ENCODE results near the gene NOTCH2NLA.
"Not testable (repeated sequence)": the region's sequence is repeated elsewhere in the genome, so short reads cannot be mapped to it uniquely, and the experiment has no call there.

The NOTCH2NLA gene

DNA sequence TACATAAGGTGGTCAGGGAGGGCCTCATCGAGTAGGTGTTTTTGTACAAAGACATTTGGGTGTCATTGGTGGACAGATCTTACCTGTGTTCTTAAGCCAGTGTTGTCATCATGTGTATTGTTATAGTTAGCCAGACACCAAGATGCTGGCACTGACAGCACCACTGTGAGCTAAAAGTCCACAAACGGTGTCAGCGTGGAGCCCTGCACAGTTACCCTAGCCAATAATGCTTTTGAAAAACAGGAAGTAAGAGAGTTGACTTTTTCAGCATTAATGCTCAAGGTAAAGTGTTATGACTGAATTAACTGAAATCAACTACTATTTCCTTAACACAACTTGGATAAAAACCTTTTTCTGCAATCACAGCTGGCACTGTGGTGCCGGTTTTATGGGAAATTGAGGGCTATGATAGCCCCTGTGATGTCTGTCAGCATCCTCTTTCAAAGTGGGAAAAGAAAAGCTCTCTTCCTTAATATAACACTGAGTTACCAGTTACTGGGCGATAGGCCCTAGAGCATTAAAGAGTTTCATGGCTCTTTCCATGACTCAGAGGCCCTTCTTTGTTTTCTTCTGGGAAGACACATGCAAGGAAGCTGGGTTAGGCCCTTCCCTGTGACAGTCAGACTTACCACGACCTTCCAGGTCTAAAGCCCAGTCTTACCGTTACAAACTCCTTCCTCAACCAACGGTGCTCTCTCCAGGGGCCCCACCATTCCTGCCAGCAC lies 31.3 kb upstream of the NOTCH2NLA start:
- H3K9me3 ChIP-seq (ENCODE audit: control insufficient read depth in 1 of 2, low read length in 2 of 2); H3K4me1 ChIP-seq (ENCODE audit: control insufficient read depth in 1 of 2, insufficient read depth in 2 of 2, low read length in 2 of 2); H3K4me3 ChIP-seq (ENCODE audit: low read depth in 1 of 2, low read length in 2 of 2); H3K27me3 ChIP-seq (ENCODE audit: control insufficient read depth in 1 of 2, insufficient read depth in 2 of 2, low read length in 2 of 2); H3K27ac ChIP-seq (ENCODE audit: low read depth, low read length); H3K9ac ChIP-seq (ENCODE audit: low read depth in 1 of 2, low read length in 2 of 2); H3K36me3 ChIP-seq (ENCODE audit: control insufficient read depth in 1 of 2, insufficient read depth in 2 of 2, low read length in 2 of 2): not testable (repeated sequence)

DNA sequence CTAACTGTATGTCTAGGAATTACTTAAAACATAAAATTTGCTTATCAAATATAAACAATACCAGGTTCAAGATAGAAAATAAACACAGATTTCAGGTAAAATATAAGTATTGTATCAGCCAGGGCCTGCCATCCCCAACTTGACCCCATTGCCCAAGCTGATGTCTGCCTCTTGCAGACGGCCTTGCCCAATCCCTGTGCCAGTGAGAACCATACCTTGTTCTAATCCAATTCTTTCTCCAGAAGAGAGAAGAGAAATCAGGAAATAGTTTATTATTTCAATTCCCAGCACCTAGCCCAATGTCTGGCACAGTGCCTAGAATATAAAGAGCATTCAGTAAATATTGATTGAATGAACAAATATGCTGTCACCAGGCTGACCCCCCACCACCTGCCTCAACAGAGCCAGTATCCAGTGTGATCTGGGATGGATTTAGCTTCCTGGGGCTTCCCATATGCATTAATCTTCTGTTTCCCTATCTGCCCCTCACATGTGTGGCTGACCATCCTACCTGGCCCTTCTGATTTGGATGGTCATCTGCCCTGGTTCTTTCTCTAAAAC lies 29.3 kb upstream of the NOTCH2NLA start:
- not testable (repeated sequence) for H3K27ac ChIP-seq (ENCODE audit: low read depth, low read length); H3K9me3 ChIP-seq (ENCODE audit: control insufficient read depth in 1 of 2, low read length in 2 of 2); H3K27me3 ChIP-seq (ENCODE audit: control insufficient read depth in 1 of 2, insufficient read depth in 2 of 2, low read length in 2 of 2); H3K4me1 ChIP-seq (ENCODE audit: control insufficient read depth in 1 of 2, insufficient read depth in 2 of 2, low read length in 2 of 2); H3K9ac ChIP-seq (ENCODE audit: low read depth in 1 of 2, low read length in 2 of 2); H3K4me3 ChIP-seq (ENCODE audit: low read depth in 1 of 2, low read length in 2 of 2); H3K36me3 ChIP-seq (ENCODE audit: control insufficient read depth in 1 of 2, insufficient read depth in 2 of 2, low read length in 2 of 2)

DNA sequence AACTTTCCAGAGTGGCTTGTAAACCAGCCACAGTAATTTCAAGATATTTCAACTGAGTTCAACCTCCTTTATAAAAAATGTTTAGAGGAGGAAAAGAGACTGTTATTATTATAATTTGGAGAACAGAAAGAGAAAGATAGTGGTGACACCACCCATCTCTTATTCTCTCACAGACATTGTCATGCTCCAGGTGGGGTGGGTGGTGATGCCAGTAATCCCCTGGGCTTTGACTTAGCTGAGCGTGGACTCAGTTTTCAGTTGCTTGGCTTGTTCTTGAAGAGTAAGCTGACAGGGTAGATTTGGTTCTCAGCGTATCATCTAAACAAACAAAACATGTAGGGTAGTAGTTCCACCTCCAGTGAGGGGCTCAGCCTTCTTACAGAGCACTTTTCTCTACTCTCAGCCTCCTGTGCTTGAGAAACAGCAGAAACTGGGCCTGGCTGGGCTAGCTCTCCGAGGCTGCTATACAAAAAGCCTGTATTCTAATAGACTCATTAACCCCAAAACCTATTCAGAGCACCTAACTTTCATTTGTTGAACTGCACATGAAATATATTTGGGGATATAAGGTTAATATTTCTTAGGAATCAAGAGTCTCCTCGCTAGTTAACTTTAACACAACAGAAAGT lies 25.9 kb upstream of the NOTCH2NLA start:
- H3K27ac ChIP-seq (ENCODE audit: low read depth, low read length); H3K27me3 ChIP-seq (ENCODE audit: control insufficient read depth in 1 of 2, insufficient read depth in 2 of 2, low read length in 2 of 2); H3K4me1 ChIP-seq (ENCODE audit: control insufficient read depth in 1 of 2, insufficient read depth in 2 of 2, low read length in 2 of 2); H3K9ac ChIP-seq (ENCODE audit: low read depth in 1 of 2, low read length in 2 of 2); H3K9me3 ChIP-seq (ENCODE audit: control insufficient read depth in 1 of 2, low read length in 2 of 2); H3K4me3 ChIP-seq (ENCODE audit: low read depth in 1 of 2, low read length in 2 of 2); H3K36me3 ChIP-seq (ENCODE audit: control insufficient read depth in 1 of 2, insufficient read depth in 2 of 2, low read length in 2 of 2): not testable (repeated sequence)

DNA sequence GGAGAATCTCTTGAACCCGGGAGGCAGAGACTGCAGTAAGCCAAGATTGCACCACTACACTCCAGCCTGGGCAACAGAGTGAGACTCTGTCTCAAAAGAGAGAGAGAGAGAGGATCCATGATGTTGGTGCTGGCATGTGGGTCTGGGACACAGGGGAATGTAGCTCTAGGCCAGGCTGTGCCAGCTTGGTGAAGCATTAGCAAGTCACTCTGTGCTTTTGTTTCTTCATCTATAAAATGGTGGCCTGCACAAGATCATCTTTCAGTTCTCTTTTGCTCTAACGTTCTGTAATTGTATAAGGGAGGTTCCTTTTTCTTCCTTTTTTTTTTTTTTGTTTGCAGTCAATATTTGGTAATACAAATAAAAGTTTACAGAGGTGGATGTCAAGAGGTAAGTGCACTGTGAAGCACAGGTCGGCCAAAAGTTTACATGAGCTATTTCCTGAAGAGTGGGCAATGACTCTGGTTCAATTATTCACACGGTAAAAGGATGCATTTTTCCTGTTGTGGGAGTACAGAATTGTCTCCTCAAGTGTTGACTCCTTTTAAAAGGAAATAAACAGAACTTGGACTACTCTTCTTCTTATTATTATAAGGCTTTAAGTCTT lies 24.5 kb upstream of the NOTCH2NLA start:
- H3K4me3 ChIP-seq (ENCODE audit: low read depth in 1 of 2, low read length in 2 of 2); H3K27me3 ChIP-seq (ENCODE audit: control insufficient read depth in 1 of 2, insufficient read depth in 2 of 2, low read length in 2 of 2); H3K9me3 ChIP-seq (ENCODE audit: control insufficient read depth in 1 of 2, low read length in 2 of 2); H3K4me1 ChIP-seq (ENCODE audit: control insufficient read depth in 1 of 2, insufficient read depth in 2 of 2, low read length in 2 of 2); H3K9ac ChIP-seq (ENCODE audit: low read depth in 1 of 2, low read length in 2 of 2); H3K27ac ChIP-seq (ENCODE audit: low read depth, low read length); H3K36me3 ChIP-seq (ENCODE audit: control insufficient read depth in 1 of 2, insufficient read depth in 2 of 2, low read length in 2 of 2): not testable (repeated sequence)

DNA sequence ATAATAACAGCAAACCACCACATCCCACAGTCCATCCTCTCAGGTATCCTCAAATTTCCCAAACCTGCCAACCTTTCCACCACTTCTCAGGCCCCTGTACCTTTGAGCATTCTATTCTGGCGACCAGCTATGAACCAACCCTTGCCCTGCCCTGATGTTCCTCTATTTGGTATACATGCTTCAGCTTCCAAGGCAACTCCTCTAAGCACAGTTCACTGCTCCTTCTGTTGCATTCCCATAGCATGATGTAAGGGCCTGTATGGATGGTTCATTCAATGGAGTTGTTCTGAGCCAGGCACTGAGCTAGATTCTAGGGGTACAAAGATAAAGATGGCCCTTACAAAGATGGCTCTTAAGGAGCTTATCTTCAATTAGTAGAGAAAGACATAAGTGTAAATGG lies 22.7 kb upstream of the NOTCH2NLA start:
- H3K9me3 ChIP-seq (ENCODE audit: control insufficient read depth in 1 of 2, low read length in 2 of 2); H3K36me3 ChIP-seq (ENCODE audit: control insufficient read depth in 1 of 2, insufficient read depth in 2 of 2, low read length in 2 of 2); H3K27me3 ChIP-seq (ENCODE audit: control insufficient read depth in 1 of 2, insufficient read depth in 2 of 2, low read length in 2 of 2); H3K27ac ChIP-seq (ENCODE audit: low read depth, low read length); H3K4me3 ChIP-seq (ENCODE audit: low read depth in 1 of 2, low read length in 2 of 2); H3K9ac ChIP-seq (ENCODE audit: low read depth in 1 of 2, low read length in 2 of 2); H3K4me1 ChIP-seq (ENCODE audit: control insufficient read depth in 1 of 2, insufficient read depth in 2 of 2, low read length in 2 of 2): not testable (repeated sequence)

DNA sequence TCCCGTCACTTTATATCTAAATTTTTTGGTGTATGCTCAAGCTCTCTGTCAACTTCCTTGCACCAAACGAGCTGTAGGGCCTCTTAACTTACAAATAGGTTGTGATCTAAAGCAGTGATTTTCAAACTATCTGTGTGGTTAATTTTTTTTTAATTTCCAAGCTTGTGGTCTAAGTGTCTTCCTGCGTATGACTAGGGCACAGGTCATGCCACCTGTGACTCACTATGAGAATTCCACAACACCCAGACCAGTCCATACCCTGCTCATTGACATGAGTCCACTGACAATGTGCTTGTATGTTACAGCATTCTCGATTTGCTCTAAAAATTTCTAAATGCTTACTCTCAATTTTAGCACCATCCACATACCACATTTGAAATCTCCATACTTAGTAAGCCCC lies 19.8 kb upstream of the NOTCH2NLA start:
- not testable (repeated sequence) for H3K4me1 ChIP-seq (ENCODE audit: control insufficient read depth in 1 of 2, insufficient read depth in 2 of 2, low read length in 2 of 2); H3K9ac ChIP-seq (ENCODE audit: low read depth in 1 of 2, low read length in 2 of 2); H3K4me3 ChIP-seq (ENCODE audit: low read depth in 1 of 2, low read length in 2 of 2); H3K9me3 ChIP-seq (ENCODE audit: control insufficient read depth in 1 of 2, low read length in 2 of 2); H3K27ac ChIP-seq (ENCODE audit: low read depth, low read length); H3K27me3 ChIP-seq (ENCODE audit: control insufficient read depth in 1 of 2, insufficient read depth in 2 of 2, low read length in 2 of 2); H3K36me3 ChIP-seq (ENCODE audit: control insufficient read depth in 1 of 2, insufficient read depth in 2 of 2, low read length in 2 of 2)

DNA sequence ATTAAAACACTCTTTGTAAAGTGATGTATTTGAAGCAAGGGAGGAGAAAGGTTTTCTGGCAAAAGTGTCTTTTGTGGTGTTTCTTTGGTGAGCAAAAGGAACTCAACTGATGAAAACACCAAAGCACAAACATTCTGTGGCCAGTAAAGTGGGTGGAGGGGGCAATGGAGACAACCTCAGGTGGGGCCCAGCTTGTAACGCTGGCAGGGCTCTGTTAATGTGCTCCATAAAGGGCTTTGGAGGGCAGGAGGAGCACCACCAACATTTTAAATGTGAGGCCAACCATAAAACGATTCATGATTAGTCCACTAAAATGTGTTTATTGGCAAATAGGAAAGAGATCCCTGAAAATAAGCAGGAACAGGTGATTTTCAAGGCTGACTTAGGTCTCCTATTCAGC lies 7.8 kb upstream of the NOTCH2NLA start:
- H3K27ac ChIP-seq (ENCODE audit: low read depth, low read length); H3K9ac ChIP-seq (ENCODE audit: low read depth in 1 of 2, low read length in 2 of 2); H3K9me3 ChIP-seq (ENCODE audit: control insufficient read depth in 1 of 2, low read length in 2 of 2); H3K4me3 ChIP-seq (ENCODE audit: low read depth in 1 of 2, low read length in 2 of 2); H3K27me3 ChIP-seq (ENCODE audit: control insufficient read depth in 1 of 2, insufficient read depth in 2 of 2, low read length in 2 of 2); H3K36me3 ChIP-seq (ENCODE audit: control insufficient read depth in 1 of 2, insufficient read depth in 2 of 2, low read length in 2 of 2); H3K4me1 ChIP-seq (ENCODE audit: control insufficient read depth in 1 of 2, insufficient read depth in 2 of 2, low read length in 2 of 2): not testable (repeated sequence)

DNA sequence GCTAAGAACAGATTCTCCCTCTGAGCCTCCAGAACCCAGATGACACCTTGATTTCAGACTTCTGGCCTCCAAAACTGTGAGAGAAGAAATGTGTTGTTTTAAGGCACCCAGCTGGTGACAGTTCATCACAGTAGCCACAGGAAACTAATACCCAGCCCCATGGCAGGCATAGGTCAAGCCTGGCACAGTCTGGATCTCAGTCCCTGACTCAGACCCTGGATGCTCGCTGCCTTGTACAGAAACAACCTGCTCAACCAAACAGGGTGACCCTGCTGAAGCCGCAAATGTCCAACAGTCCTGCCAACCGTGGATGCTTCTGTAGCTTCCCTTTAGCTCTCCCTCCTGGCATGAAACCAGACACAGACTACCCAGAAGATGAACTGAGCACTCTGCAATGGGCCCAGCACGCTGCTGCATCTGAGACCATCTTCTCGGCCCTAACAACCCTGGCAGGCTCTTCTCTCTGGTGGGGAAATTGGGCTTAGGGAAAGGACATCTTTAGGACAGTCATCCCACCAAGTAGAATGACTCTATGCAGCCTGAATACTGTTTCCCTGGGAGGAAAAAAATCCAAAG lies 7.3 kb upstream of the NOTCH2NLA start:
- H3K4me3 ChIP-seq (ENCODE audit: low read depth in 1 of 2, low read length in 2 of 2); H3K9me3 ChIP-seq (ENCODE audit: control insufficient read depth in 1 of 2, low read length in 2 of 2); H3K4me1 ChIP-seq (ENCODE audit: control insufficient read depth in 1 of 2, insufficient read depth in 2 of 2, low read length in 2 of 2); H3K9ac ChIP-seq (ENCODE audit: low read depth in 1 of 2, low read length in 2 of 2); H3K27me3 ChIP-seq (ENCODE audit: control insufficient read depth in 1 of 2, insufficient read depth in 2 of 2, low read length in 2 of 2); H3K36me3 ChIP-seq (ENCODE audit: control insufficient read depth in 1 of 2, insufficient read depth in 2 of 2, low read length in 2 of 2); H3K27ac ChIP-seq (ENCODE audit: low read depth, low read length): not testable (repeated sequence)

DNA sequence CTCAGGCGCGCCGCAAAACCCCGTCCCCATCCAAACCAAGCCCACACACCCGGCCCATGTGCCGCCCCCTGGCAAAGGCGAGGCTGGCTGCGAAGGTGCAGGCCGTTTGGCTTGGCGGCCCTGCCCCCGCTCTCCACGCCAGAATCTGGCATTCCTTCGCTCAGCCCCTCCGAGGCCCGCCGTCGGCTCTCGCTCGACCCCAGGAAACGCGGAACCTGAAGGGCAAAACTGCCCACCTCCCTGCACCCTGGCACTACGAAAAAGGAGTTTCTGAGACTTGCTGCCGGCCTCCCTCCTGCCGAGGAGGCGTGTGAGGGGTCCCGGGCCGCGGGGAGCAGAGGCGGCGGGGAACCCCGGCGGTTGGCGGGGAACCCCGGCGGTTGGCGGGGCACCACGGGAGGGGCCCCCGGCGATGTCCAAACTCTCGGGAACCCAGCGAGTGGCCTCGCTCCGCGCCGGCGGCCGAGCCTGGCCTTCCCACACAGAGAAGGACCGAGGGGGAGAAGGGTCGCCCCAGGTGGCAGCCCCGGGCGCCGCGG lies 608 bp downstream of the NOTCH2NLA start:
- H3K9ac ChIP-seq (ENCODE audit: low read depth in 1 of 2, low read length in 2 of 2); H3K4me1 ChIP-seq (ENCODE audit: control insufficient read depth in 1 of 2, insufficient read depth in 2 of 2, low read length in 2 of 2); H3K4me3 ChIP-seq (ENCODE audit: low read depth in 1 of 2, low read length in 2 of 2); H3K27ac ChIP-seq (ENCODE audit: low read depth, low read length); H3K9me3 ChIP-seq (ENCODE audit: control insufficient read depth in 1 of 2, low read length in 2 of 2); H3K27me3 ChIP-seq (ENCODE audit: control insufficient read depth in 1 of 2, insufficient read depth in 2 of 2, low read length in 2 of 2); H3K36me3 ChIP-seq (ENCODE audit: control insufficient read depth in 1 of 2, insufficient read depth in 2 of 2, low read length in 2 of 2): not testable (repeated sequence)

DNA sequence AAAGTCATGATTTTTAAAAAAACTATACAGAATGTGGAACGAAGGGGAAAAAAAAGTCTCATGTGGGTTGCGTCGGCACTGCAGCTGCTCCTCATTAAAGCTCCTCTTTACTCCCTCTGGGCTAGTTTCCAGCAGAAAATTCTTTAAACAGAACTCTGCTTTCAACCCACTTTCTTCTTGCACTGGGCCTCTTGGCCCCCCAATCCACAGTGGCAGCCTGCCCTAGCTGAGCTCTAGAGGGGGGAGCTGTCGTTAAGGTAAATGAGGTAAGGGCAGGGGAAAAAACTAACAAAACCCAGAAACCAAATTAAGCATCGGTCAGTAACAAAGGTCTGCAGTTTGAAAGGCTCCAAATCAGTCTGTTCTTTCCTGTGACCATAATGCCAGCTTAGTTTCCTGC lies 54.3 kb downstream of the NOTCH2NLA start:
- H3K4me3 ChIP-seq (ENCODE audit: low read depth in 1 of 2, low read length in 2 of 2); H3K27ac ChIP-seq (ENCODE audit: low read depth, low read length); H3K36me3 ChIP-seq (ENCODE audit: control insufficient read depth in 1 of 2, insufficient read depth in 2 of 2, low read length in 2 of 2); H3K9ac ChIP-seq (ENCODE audit: low read depth in 1 of 2, low read length in 2 of 2); H3K4me1 ChIP-seq (ENCODE audit: control insufficient read depth in 1 of 2, insufficient read depth in 2 of 2, low read length in 2 of 2); H3K27me3 ChIP-seq (ENCODE audit: control insufficient read depth in 1 of 2, insufficient read depth in 2 of 2, low read length in 2 of 2); H3K9me3 ChIP-seq (ENCODE audit: control insufficient read depth in 1 of 2, low read length in 2 of 2): not testable (repeated sequence)

All from duodenal mucosa (tissue), 2 donors.